Fibroblast of skin of left quadriceps (primary cell): ENCODE measurements around the gene SRSF3.
"Not testable (repeated sequence)": the region's sequence is repeated elsewhere in the genome, so short reads cannot be mapped to it uniquely, and the experiment has no call there.

Experiments used
- DNase-seq, 2 experiments: peaks; one replicate each; pipeline ENCODE4 v3.0.0-alpha.2; 2013; ENCODE audit warnings: low read depth in 2 of 2

Gene SRSF3

DNA sequence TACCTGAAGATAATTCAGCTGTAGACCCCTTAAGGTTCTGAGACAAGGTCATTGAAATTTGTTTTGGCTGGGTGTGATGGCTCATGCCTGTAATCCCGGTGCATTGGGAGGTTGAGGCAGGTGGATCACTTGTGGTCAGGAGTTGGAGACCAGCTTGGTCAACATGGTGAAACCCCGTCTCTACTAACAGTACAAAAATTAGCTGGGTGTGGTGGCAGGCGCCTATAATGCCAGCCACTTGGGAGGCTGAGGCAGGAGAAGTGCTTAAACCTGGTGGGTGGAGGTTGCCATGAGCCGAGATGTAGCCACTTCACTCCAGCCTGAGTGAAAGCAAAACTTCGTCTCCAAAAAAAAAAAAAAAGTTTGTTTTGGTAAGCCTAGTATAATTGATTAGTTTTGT is 11.0 kb downstream of the SRSF3 start:
- no peak for DNase-seq

DNA sequence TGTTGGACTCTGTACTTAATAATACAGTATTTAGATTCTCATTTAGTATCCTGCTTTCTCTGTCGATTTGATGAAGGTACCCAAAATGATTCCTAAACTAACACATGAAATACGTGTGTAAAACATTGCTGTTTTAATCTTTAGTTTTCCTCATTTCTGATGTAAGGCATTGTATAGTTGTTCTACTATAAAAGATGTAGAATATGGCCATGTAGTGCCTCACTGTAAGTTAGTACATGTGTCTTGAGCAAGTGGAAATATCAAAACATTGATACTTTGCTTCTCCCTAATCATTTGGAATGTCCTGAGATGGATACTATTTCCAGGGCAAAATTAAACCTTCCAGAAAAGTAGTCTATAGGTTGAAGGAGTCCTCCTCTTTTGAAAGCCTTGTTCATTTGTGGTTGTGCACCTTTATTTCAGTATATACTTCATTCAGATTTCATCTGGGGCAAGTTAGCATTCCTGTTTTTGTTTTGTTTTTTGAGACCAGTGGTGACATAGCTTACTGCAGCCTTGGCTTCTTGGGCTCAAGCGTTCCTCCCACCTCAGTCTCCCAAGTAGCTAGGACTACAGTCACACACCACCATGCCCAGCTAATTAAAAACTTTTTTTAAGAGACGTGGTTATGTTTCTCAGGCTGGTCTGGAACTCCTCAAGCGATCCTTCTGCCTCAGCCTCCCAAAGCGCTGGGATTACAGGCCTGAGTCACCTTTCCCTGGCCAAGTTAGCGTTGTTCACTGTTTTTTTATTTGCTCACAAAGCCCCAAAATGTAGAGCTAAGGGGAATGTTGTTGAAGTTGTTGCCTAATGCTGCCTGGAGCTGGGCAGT is 11.6 kb downstream of the SRSF3 start:
- DNase-seq: no peak

DNA sequence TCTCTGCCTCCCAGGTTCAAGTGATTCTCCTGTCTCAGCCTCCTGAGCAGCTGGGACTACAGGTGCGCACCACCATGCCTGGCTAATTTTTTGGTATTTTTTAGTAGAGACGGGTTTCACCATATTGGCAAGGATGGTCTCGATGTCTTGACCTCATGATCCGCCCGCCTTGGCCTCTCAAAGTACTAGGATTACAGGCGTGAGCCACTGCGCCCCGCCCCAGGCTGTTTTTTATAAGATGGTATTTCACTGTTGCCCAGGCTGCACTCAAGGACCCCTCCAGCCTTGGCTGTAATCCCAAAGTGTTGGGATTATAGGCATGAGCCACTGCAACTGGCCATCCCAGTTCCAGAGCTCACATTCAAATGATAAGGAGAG is 13.1 kb downstream of the SRSF3 start:
- DNase-seq: not testable (repeated sequence)

DNA sequence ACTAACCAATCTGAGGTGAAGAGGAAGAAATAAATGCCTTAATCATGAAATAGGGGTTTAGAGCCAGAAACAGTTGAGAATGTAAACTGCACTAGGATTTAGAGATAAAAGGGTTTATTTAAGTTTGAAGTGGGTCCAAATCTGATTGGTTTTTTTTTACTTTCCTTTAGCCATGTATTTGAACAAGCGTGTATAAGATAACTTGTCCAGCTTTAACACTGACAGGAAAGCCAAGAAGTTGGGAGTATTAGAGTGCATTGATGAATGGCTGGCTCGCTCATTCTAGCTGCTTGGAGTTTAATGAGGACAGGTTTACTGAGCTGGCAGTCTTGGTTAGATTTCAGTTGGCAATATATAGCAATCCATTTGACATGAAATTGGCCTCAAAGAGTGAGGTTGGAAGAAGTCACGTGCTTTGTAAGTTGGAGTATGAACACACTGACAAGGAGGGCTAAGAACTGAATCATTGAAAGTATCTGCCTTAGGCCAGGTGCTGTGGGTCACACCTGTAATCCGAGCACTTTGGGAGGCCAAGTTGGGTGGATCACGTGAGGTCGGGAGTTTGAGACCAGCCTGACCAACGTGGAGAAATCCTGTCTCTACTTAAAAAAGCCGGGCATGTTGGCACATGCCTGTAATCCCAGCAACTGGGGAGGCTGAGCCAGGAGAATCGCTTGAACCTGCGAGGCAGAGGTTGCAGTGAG is 13.7 kb downstream of the SRSF3 start:
- no peak for DNase-seq

GRCh38 chr6:36608788-36609563 is 14.8 kb downstream of the SRSF3 start:
- no peak for DNase-seq

DNA sequence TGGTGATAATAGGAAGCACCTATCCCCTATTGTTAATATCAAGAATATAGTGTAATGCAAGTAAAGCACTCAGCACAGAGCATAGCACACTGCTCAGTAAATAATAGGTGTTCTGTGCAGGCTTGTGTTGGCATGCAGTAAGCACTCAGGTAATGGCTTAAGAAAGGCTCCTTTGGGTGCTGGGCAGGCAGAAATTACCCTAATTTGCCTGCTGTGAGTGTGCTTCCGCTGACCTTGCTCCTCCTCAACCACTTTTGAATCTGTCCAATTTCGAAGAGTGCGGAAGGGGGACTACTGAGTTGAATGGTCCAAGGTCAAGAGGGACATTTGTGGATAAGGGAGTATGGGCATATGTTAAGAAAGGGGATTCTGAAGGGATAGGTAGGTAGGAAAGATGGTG is 15.4 kb downstream of the SRSF3 start:
- DNase-seq: no peak

DNA sequence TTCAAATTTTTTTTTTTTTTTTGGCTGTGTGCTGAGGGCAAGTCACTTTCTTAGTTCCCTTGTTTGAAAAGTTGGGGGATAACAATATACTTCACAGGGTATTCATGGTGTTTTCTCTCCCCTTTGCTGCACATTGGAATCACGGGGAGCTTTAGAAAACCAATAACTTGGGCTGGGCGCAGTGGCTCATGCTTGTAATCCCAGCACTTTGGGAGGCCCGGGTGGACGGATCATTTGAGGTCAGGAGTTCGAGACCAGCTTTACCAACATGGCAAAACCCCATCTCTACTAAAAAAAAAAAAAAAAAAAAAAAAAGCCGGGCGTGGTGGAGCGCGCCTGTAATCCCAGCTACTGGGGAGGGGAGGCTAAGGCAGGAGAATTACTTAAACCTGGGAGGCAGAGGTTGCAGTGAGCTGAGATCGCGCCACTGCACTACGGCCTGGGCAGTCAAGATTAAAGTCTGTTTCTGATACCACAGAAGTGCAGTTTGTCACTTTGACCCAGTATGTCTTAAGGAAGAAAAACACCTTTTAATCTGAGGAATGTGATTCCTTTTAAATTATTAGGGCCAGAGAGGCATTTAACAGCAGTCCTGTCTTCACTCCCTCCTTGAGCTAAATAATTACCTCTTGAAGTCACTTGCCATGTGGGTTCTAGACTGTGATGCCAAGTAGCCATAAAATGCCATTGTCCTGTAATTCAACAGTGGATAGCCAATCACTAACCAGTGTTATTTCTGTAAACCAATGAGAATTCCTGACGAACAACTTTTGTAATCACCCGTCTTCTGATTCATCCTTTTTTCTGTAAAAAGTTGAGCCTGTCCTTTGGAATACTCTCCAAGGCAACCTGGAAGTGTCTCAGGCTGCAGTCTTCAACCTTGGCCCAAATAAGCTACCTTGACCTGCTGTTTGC is 16.1 kb downstream of the SRSF3 start:
- no peak for DNase-seq

DNA sequence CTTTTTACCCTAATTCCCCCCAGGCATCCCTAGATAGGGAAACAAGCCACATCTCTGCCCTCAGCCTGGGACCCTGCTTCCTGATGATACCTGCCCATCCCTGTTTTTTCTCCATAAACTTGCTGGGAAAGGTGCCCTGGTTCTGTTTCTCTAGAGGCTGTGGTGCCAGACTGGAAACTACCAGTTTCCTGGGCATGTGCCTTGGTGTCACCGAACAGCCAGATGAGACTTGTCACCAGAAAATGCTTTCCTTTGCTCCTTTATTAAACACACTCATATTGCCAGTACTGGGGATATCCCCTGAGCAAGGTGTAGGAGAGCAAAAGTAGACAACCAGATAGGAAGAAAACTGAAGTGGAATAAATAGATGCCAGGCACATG is 16.8 kb downstream of the SRSF3 start:
- DNase-seq: no peak

GRCh38 chr6:36611679-36612078 is 17.5 kb downstream of the SRSF3 start:
- not testable (repeated sequence) for DNase-seq

GRCh38 chr6:36612101-36612625 is 18.0 kb downstream of the SRSF3 start:
- DNase-seq: no peak

DNA sequence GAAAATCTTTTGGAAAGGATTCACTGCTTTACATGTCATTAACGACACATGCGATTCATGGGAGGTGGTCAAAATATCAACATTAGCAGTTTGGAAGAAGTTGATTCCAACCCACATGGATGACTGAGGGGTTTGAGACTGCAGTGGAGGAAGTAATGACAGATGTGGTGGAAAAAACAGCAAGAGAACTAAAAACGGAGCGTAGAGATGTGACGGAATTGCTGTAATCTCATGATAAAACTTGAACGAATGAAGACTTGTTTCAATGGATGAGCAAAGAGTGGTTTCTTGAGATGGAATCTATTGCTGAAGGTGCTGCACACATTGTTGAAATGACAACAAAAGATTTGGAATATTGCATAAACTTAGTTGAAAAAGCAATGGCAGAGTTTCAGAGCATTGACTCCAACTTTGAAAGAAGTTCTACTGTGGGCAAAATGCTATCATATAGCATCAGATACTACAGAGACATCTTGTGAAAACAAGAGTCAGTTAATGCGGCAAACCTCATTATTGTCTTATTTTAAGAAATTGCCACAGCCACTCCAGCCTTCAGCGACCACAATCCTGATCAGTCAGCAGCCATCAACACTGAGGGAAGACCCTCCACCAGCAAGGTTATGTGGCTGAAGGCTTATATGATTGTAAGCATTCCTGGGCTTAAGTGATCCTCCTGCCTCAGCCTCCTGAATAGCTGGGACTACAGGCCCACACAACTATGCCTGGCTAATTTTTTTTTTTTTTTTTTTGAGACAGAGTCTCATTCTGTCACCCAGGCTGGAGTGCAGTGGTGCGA is 19.2 kb downstream of the SRSF3 start:
- no peak for DNase-seq

DNA sequence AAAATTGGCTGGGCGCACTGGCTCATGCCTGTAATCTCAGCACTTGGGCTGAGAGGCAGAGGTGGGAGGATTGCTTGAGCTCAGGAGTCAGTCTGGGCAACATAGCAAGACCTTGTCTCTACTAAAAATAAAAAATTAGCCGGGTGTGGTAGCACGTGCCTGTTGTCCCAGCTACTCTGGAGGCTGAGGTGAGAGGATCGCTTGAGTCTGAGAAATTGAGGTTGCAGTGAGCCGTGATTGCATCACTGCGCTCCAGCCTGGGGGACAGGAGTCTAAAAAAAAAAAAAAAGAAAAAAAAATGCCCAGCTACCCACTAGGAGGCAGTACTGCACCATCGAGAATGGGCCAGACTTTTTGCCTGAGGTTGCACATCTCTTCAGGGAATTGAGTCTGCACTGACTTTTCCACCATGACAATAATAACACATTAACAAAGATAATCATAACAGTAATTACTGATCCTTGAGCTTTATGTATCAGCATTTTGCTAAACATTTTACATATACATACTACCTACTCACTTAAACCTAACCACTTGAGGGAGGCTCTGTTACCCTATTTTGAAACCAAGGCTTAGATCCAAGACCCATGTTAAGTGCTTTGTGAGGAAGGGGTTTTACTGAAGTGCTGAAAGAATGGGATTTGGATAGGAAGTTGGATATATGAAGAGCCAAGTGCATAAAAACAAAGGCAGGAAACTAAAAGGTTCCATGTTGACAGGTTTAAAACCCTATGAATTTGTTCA is 21.0 kb downstream of the SRSF3 start:
- DNase-seq: peak in 1 of 2 experiments; percentile 35

DNA sequence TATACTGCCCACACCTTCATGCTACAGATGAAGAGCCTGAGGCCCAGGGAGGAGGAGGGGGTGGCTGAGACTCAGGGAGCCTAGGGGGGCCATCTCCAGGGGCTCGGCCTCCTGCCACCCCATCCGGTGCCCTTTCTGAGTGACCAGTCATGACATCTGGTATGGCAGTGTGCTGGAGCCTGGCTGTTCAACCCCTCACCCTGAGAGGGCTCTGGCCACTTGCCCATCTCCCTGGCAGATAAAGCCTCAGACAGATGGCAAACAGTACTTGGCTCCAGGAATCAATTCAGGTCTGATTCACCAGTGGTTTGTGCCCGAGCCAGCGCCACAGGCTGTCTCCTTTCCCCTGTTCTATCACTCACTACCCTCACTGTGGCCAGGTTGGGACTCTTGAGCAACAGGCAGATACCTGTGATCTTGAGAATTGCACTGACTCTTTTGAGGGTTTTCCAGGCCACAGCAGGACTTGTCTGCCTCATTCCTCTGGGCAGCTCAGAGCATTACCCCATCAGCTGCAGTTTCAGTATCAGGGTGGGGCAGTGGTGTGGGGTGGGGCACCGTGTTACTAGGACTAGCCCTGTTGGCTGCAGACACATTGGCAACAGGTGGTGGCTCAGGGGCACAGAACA is 22.8 kb downstream of the SRSF3 start:
- no peak for DNase-seq

GRCh38 chr6:36618366-36619355 is 24.5 kb downstream of the SRSF3 start:
- DNase-seq: no peak

DNA sequence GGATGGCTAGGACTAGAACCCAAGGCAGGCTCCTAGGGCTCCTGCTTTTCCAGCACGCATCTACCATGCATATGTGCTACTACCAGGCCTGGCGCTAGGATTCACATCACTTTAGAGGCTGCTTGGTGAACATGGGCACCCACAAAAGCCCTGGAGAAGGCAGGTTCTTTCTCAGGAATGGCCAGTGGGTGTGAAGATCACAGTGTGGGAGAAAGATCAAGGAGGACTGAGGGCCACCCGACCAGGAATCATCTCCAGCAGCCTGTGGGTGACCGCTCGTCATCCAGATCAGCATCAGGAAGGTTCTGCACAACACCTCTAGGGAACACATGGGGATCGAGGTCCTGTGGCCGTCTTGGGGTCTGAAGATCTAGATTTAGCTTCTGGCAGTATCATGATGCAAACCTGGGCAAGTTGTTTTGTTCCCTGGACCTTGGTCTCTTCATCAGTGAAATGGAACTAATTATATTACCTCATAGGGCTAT is 27.3 kb downstream of the SRSF3 start:
- no peak for DNase-seq

- no peak for DNase-seq
Observed at GRCh38 chr6:36622901-36623546, 28.9 kb downstream of the SRSF3 start.
